Spinal cord (tissue), 10 donors: ENCODE measurements around the gene GP1BB. TPM values are rescaled to one million over a fixed set of nuclear protein-coding genes. Genes with fewer than 3 reads are reported as not detected.

Source experiments
- DNase-seq, 6 donors: peaks; one replicate each; pipeline versions ENCODE4 v3.0.0 to v3.0.0-alpha.2; 2013 to 2015; ENCODE audit warnings: low spot score in 6 of 6, low read depth in 4 of 6
- H3K27ac ChIP-seq: one replicate; pipeline ENCODE4 v1.5.1; 2013; ENCODE audit warnings: low read depth, low read length, control low read depth
- H3K27me3 ChIP-seq: one replicate; pipeline ENCODE4 v1.6.1; 2013; ENCODE audit warnings: low read length; ENCODE audit not compliant: control insufficient read depth, insufficient read depth
- H3K36me3 ChIP-seq: one replicate; pipeline ENCODE4 v1.6.1; 2013; ENCODE audit warnings: low read length; ENCODE audit not compliant: control insufficient read depth, insufficient read depth
- H3K4me1 ChIP-seq: one replicate; pipeline ENCODE4 v1.6.1; 2013; ENCODE audit warnings: low read length; ENCODE audit not compliant: control insufficient read depth, insufficient read depth
- H3K4me3 ChIP-seq: one replicate; pipeline ENCODE4 v1.5.1; 2013; ENCODE audit warnings: low read depth, low read length, control low read depth
- H3K9me3 ChIP-seq: one replicate; pipeline ENCODE4 v1.6.1; 2013; ENCODE audit warnings: low read length; ENCODE audit not compliant: control insufficient read depth, insufficient read depth
- WGBS: methylation state at CpG from one replicate; pipeline ENCODE4 v1.1.5; 2013; ENCODE audit warnings: missing lambda C conversion rate; ENCODE audit not compliant: insufficient coverage; 5-methylcytosine and 5-hydroxymethylcytosine counted together
- polyA plus RNA-seq, 2 donors: library from polyadenylated mRNA; unstranded; fragments of 120-200 nt; gene quantifications; one replicate each; pipeline ENCODE4 v1.2.1, GENCODE V29; 2013; ENCODE audit not compliant: insufficient read length in 2 of 2
- total RNA-seq, 2 donors: library from RNA; depleted of rRNA in 1 of 2; stranded (reverse); fragments of 120-200 nt in 1 of 2; fragments of >200 nt in 1 of 2; gene quantifications; one replicate each; pipeline versions ENCODE4 v1.2.3 to v1.2.4, GENCODE V29; 2013 to 2014
- donor health status: healthy.

Gene GP1BB
- total and polyA plus RNA-seq, 4 donors, result 5.3 to 50.5 (median 27.1) TPM

DNA sequence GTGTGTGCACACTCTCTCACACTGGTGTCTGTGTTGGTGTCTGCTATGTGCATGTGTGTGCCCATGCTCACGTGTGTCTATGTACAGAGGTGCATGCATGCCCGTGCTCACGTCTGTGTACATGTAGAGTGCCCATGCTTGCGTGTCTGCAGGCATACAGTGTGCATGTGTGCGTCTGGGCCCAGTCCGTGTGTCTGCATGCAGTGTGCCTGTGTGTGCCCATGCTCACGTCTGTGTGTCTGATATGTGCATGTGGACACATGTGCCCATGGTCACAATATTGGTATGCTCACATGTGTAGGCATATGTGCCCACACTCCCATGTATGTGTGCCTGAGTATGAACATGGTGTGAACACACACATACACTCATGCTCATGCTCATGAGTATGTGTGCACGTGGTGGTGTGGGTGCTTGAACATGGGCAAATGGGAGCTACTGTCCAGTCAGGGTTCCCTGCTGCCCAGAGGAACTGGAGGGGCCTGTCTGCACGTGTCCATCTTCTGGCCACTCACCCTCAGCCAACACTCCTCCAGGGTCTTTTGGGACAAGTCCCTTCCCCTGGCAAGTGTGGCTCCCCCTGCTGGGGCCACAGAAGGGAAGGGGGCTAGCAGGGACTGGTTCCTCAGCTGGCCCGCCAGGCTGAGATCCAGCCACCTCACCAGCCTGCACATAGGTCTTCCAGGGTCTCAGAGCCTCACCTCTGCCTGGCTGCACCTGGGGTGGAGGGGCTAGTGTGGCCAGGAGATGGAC is 29.9 kb downstream of the GP1BB start:
- peaks cover 26% of the 10 kb centered on the region for H3K4me1 ChIP-seq

GRCh38 chr22:19753996-19754700 is 30.8 kb downstream of the GP1BB start:
- no peaks in the 10 kb centered on the region for H3K9me3 ChIP-seq
- WGBS, result 52% methylated on average over 14 of the region's 14 CpGs

More for the DNA sequence above, 29.9 kb downstream of the GP1BB start:
- 79% methylated on average over 9 of the region's 10 CpGs for WGBS
- H3K36me3 ChIP-seq, result no peaks in the 10 kb centered on the region
- H3K27me3 ChIP-seq, result peaks cover 66% of the 10 kb centered on the region
- no peak overlapping the region for H3K27ac ChIP-seq
- H3K9me3 ChIP-seq, result no peaks in the 10 kb centered on the region
- DNase-seq, result no peak
- no peak overlapping the region for H3K4me3 ChIP-seq

DNA sequence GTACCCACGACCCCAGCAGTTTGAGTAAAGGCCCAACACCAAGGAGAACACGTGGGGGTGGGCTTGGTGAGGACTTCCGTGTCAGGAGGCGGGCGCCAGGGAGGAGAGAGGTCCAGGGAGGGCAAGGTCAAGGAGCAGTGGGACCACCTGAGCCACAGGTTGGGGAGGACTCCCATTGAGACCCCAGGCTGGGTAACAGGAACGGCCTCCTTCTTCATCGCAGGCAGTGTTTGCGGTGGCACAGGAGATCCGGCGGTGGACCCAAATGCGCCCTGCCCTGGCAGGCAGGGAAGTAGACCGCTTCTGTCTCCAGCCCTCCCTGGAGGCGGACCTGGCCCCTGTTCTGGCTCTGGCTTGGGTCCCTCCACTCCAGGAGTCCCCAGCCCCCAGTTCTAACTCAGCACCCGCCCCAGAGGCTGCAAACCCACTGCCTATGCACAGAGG is 31.4 kb downstream of the GP1BB start:
- no peak overlapping the region for H3K27ac ChIP-seq
- WGBS, result 24% methylated on average over 14 of the region's 14 CpGs
- DNase-seq, result no peak
- peaks cover 37% of the 10 kb centered on the region for H3K4me1 ChIP-seq
- H3K36me3 ChIP-seq, result no peaks in the 10 kb centered on the region
- peaks cover 81% of the 10 kb centered on the region for H3K27me3 ChIP-seq
- no peaks in the 10 kb centered on the region for H3K9me3 ChIP-seq
- H3K4me3 ChIP-seq, result no peak overlapping the region

More at GRCh38 chr22:19753996-19754700, 30.8 kb downstream of the GP1BB start:
- Histone ChIP-seq H3K27me3 (peaks cover 75% of the 10 kb centered on the region), H3K36me3 (no peaks in the 10 kb centered on the region), H3K4me3 (no peak overlapping the region), H3K27ac (no peak overlapping the region), H3K4me1 (peaks cover 31% of the 10 kb centered on the region)
- DNase-seq, result no peak

GRCh38 chr22:19755145-19755710 is 31.9 kb downstream of the GP1BB start:
- H3K4me1 ChIP-seq, result peaks cover 39% of the 10 kb centered on the region
- peaks cover 86% of the 10 kb centered on the region for H3K27me3 ChIP-seq
- H3K27ac ChIP-seq, result no peak overlapping the region
- under 1% methylated on average over 59 of the region's 59 CpGs for WGBS
- no peaks in the 10 kb centered on the region for H3K9me3 ChIP-seq
- no peak overlapping the region for H3K4me3 ChIP-seq
- H3K36me3 ChIP-seq, result no peaks in the 10 kb centered on the region
- no peak for DNase-seq

GRCh38 chr22:19755722-19756287 is 32.5 kb downstream of the GP1BB start:
- no peak for DNase-seq
- no peak overlapping the region for H3K27ac ChIP-seq
- H3K4me1 ChIP-seq, result peaks cover 39% of the 10 kb centered on the region
- 2% methylated on average over 24 of the region's 26 CpGs for WGBS
- H3K4me3 ChIP-seq, result no peak overlapping the region
- H3K27me3 ChIP-seq, result peaks cover 85% of the 10 kb centered on the region
- H3K36me3 ChIP-seq, result no peaks in the 10 kb centered on the region
- H3K9me3 ChIP-seq, result no peaks in the 10 kb centered on the region

DNA sequence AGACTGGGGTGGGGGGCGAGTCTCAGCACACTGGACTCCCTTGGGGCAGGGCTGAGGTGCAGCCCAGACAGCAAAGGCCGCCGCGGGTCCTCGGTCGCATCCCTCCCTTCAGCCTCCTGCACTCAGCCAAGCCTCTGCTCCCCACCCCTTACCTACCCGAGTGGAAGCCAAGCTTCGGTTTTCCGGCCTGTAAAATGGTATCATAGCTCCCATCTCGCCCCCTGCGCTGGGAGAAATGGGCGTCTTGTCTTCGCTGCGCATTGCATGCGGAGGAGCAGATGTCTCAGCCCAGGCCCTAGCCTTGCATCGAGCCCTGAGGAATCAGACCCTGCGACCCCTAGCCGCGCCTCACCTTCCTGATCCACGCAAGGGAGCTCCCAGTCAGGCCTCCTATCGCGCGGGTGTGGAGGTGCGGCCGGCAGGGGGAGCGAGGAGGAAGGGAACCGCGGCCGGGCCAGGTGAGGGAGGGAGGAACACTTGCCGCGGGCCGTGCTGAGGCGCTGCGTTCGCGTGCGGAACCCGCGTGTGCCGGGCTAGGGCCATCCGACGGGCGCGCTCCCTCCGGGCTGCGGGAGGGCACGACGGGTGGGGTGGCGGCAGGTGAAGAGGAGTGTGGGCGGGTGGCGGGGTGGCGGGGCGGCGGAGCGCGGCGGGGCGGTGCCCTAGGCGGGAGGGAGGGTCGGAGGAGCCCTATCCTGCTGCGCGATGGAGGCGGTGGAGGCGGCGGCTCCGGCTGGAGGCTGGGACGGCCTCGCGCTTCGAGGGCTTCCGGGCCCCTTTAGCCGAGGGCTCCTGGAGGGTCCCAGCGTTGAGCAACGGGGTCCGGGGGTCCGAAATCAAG is 33.2 kb downstream of the GP1BB start:
- 2% methylated on average over 71 of the region's 76 CpGs for WGBS
- DNase-seq, result peak in 1 of 6 donors; percentile 24

DNA sequence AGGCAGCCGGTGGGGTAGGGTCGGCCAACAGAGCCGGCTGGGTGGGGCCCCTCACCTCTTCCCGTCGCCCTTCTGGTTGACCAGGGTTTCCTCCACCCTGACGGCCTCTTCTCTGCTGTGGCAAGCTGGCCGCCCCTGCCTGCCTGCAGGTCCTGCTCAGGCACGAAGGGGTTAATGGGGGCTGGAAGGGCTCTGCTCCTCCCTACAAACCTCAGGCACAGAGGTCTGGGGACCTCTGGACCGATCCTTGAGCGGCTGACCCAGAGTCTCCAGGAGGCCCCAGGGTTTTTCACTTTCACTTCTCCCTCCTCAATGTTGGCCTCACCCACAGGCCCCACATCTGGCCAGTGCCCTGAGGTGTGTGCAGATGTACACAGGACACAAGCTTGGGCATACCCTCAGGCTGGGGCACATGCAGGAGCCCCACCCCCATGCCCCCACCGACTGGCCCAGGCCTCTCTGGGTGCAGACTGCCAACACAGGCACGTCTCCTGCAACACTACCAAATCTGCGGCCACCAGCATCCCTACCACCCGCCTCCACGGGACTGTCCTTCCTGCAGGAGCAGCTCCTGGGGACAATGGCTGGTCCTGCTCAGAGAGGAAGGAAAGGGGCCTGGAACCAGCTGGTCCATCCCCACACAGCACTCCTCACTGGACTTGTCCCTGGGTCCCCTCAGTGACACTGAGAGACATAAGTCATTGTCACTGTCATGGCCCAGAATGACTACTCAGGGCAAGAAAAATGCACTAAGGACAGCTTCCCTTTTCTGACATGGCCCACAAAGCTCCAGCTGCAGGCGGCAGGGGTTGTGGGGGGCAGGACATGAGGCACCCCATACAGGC is 34.0 kb downstream of the GP1BB start:
- Histone ChIP-seq H3K36me3 (no peaks in the 10 kb centered on the region), H3K4me1 (peaks cover 43% of the 10 kb centered on the region), H3K4me3 (no peak overlapping the region)

More for the DNA sequence above, 33.2 kb downstream of the GP1BB start:
- H3K9me3 ChIP-seq, result no peaks in the 10 kb centered on the region
- H3K27me3 ChIP-seq, result peaks cover 84% of the 10 kb centered on the region
- H3K36me3 ChIP-seq, result no peaks in the 10 kb centered on the region
- no peak overlapping the region for H3K27ac ChIP-seq
- H3K4me1 ChIP-seq, result peaks cover 39% of the 10 kb centered on the region
- H3K4me3 ChIP-seq, result no peak overlapping the region

GRCh38 chr22:19757985-19758895 is 34.9 kb downstream of the GP1BB start:
- H3K4me1 ChIP-seq, result peaks cover 43% of the 10 kb centered on the region
- no peaks in the 10 kb centered on the region for H3K36me3 ChIP-seq
- WGBS, result 13% methylated on average over 43 of the region's 43 CpGs
- no peak overlapping the region for H3K4me3 ChIP-seq
- H3K27me3 ChIP-seq, result peaks cover 88% of the 10 kb centered on the region
- no peak overlapping the region for H3K27ac ChIP-seq
- H3K9me3 ChIP-seq, result no peaks in the 10 kb centered on the region
- DNase-seq, result no peak

More for the DNA sequence above, 34.0 kb downstream of the GP1BB start:
- WGBS, result 22% methylated on average over 16 of the region's 16 CpGs
- Histone ChIP-seq H3K27me3 (peaks cover 86% of the 10 kb centered on the region), H3K27ac (no peak overlapping the region), H3K9me3 (no peaks in the 10 kb centered on the region)
- no peak for DNase-seq
